Esophagus mucosa (tissue), 1 donor: ENCODE results near the gene NTN1. TPM values are rescaled to one million over a fixed set of nuclear protein-coding genes. Genes with fewer than 3 reads are reported as not detected.
"Not testable (repeated sequence)": the region's sequence is repeated elsewhere in the genome, so short reads cannot be mapped to it uniquely, and the experiment has no call there.

Experiments
- ATAC-seq: fragments of 200-7000 bp; cut with Tn5 transposase; one replicate; pipeline ENCODE4 v1.9.1; 2020
- total RNA-seq: library from RNA; stranded (reverse); gene quantifications from one replicate; pipeline ENCODE4 v1.2.4, GENCODE V29; 2023
- donor health status: DM: yes; HTN: yes; CAD: no.

The NTN1 gene
- total RNA-seq = 9.1 TPM

GRCh38 chr17:9021158-9021991 is at the start of gene NTN1:
Gene NTN1, plus strand, starts transcription at chr17:9021510. Its CDS starts 864 bp downstream, at chr17:9022374.
- peak; percentile 69 for ATAC-seq

- no peak for ATAC-seq
Observed at GRCh38 chr17:8975091-8975725, 46.1 kb upstream of the NTN1 start.

- ATAC-seq = no peak
Observed at GRCh38 chr17:8976638-8977037, 44.7 kb upstream of the NTN1 start.

- ATAC-seq = no peak
Observed at GRCh38 chr17:8979715-8980114, 41.6 kb upstream of the NTN1 start.

- no peak for ATAC-seq
Observed at GRCh38 chr17:8981443-8981842, 39.9 kb upstream of the NTN1 start.

GRCh38 chr17:8984225-8984624 is 37.1 kb upstream of the NTN1 start:
- ATAC-seq = not testable (repeated sequence)

- peak; percentile 11 for ATAC-seq
Observed at GRCh38 chr17:8985054-8985701, 36.1 kb upstream of the NTN1 start.

GRCh38 chr17:8986295-8986694 is 35.0 kb upstream of the NTN1 start:
- ATAC-seq = no peak

- not testable (repeated sequence) for ATAC-seq
Observed at GRCh38 chr17:8988263-8988935, 32.9 kb upstream of the NTN1 start.

GRCh38 chr17:8991514-8992285 is 29.6 kb upstream of the NTN1 start:
- ATAC-seq = peak; percentile 63

- ATAC-seq = peak; percentile 85
Observed at GRCh38 chr17:8994319-8994718, 27.0 kb upstream of the NTN1 start.

- no peak for ATAC-seq
Observed at GRCh38 chr17:8995711-8996110, 25.6 kb upstream of the NTN1 start.

GRCh38 chr17:8997994-8998628 is 23.2 kb upstream of the NTN1 start:
- peak; percentile 62 for ATAC-seq

- ATAC-seq = no peak
Observed at GRCh38 chr17:9001559-9001958, 19.8 kb upstream of the NTN1 start.

GRCh38 chr17:9002227-9002605 is 19.1 kb upstream of the NTN1 start:
- no peak for ATAC-seq

GRCh38 chr17:9002606-9003354 is 18.5 kb upstream of the NTN1 start:
- peak; percentile 54 for ATAC-seq

- ATAC-seq = no peak
Observed at GRCh38 chr17:9003355-9004131, 17.8 kb upstream of the NTN1 start.

- ATAC-seq = peak; percentile 15
Observed at GRCh38 chr17:9004132-9004960, 17.0 kb upstream of the NTN1 start.

- no peak for ATAC-seq
Observed at GRCh38 chr17:9004961-9005285, 16.4 kb upstream of the NTN1 start.
